Measurements from ENCODE around the gene IZUMO1. TPM values are rescaled to one million over a fixed set of nuclear protein-coding genes. Genes with fewer than 3 reads are reported as not detected.

The IZUMO1 gene
- total and polyA plus RNA-seq, 2 of the 8 experiments (the other 6 are each of a cell fraction or from before 2014, with no cell fraction given): 0.33 to 1.8 TPM

- TF ChIP-seq FOSL1 (IDR thresholded peaks at IDR 0.05; ENCODE audit: insufficient read depth, low read depth, low read length): no peak
- TF ChIP-seq SP4 (IDR thresholded peaks at IDR 0.05; ENCODE audit: low read length): peak; percentile 47; the same call in 1 of the 2 replicates
- no peak for TF ChIP-seq YY1 (IDR thresholded peaks at IDR 0.05; ENCODE audit: low read depth, low read length)
- TF ChIP-seq TEAD4 (IDR thresholded peaks at IDR 0.05; ENCODE audit: low read depth, low read length): 0 out of 2 replicates have a peak, but pooled peaks have one; percentile 13
- no peak for TF ChIP-seq PHF8 (conservative IDR thresholded peaks at IDR 0.05; ENCODE audit: low read depth, low read length)
- no peak for TF ChIP-seq BRCA1 (IDR thresholded peaks at IDR 0.05; ENCODE audit: low read depth, low read length)
- TF ChIP-seq SAP30 (IDR thresholded peaks at IDR 0.05; ENCODE audit: insufficient read depth, insufficient replicate concordance, low read length): no peak
- no peak for TF ChIP-seq KDM5A (IDR thresholded peaks at IDR 0.05; ENCODE audit: low read length)
- TF ChIP-seq NANOG (IDR thresholded peaks at IDR 0.05; ENCODE audit: insufficient read depth, low read depth, low read length, poor library complexity, severe bottlenecking): no peak
- TF ChIP-seq KDM4A (IDR thresholded peaks at IDR 0.05; ENCODE audit: low read depth, low read length, severe bottlenecking): no peak
Observed at GRCh38 chr19:48745208-48745995, 1.3 kb downstream of the IZUMO1 start (continued).
